ENCODE results near the gene GSC2. TPM values are rescaled to one million over a fixed set of nuclear protein-coding genes. Genes with fewer than 3 reads are reported as not detected.

GSC2 gene
- total and polyA plus RNA-seq, 2 of the 8 experiments (the other 6 are each of a cell fraction or from before 2014, with no cell fraction given), result 0.17 to 0.48 TPM

- no peak overlapping the region for H3K14ac ChIP-seq (ENCODE audit: insufficient read length)
- WGBS, 2 experiments (ENCODE audit: extremely low coverage in 1 of 2, insufficient coverage in 1 of 2, insufficient read length in 1 of 2, insufficient replicate concordance in 2 of 2, low coverage in 1 of 2, low lambda C conversion rate in 2 of 2, missing lambda C conversion rate in 1 of 2), result 88% methylated on average over 12 of the region's 12 CpGs; no CpG with 5 or more reads in 1 of the 2 experiments
- H2AK5ac ChIP-seq (ENCODE audit: low read depth, low read length), result no peak overlapping the region
- no peak overlapping the region for H3K9ac ChIP-seq (replicated peaks in 1 of 4; ENCODE audit: extremely low read depth in 1 of 4, low read depth in 3 of 4, low read length in 3 of 4)
- H3K27me3 ChIP-seq (replicated peaks in 1 of 4; ENCODE audit: control insufficient read depth in 3 of 4, extremely low read depth in 1 of 4, insufficient read depth in 3 of 4, low read length in 3 of 4), result no peaks in the 10 kb centered on the region
- H3K4ac ChIP-seq (replicated peaks; ENCODE audit: insufficient read length, low read depth, low read length), result no peak overlapping the region
- CTCF ChIA-PET (ENCODE audit: partially characterized antibody), result interaction anchor here (0.6 to 3.3 kb wide), 5 partner anchors 8 to 292 kb away, joined by 3 to 8 read pairs (median 4); no protein-coding TSS in a partner anchor
- no peak overlapping the region for H3K4me2 ChIP-seq (ENCODE audit: insufficient read depth in 1 of 2, low read depth in 2 of 2, low read length in 2 of 2)
- no peaks in the 10 kb centered on the region for H3K9me3 ChIP-seq (ENCODE audit: insufficient read depth in 2 of 2, low read depth in 1 of 2, low read length in 1 of 2)
- no peak overlapping the region for H2BK5ac ChIP-seq (ENCODE audit: low read depth, low read length)
- H4K8ac ChIP-seq (ENCODE audit: extremely low read depth, insufficient read depth, low read length), result no peak overlapping the region; the same call in 1 of the 2 replicates
- H2BK120ac ChIP-seq (replicated peaks; ENCODE audit: low read depth, low read length), result no peak overlapping the region
- H2BK12ac ChIP-seq (ENCODE audit: low read depth, low read length), result no peak overlapping the region
- H4K20me1 ChIP-seq (replicated peaks in 1 of 2; ENCODE audit: control insufficient read depth in 1 of 2, insufficient read depth in 2 of 2, low read length in 2 of 2), result peaks cover 0 to 6% of the 10 kb centered on the region in 2 experiments
- H3K36me3 ChIP-seq (ENCODE audit: control insufficient read depth in 2 of 4, insufficient read depth in 4 of 4, low read length in 3 of 4), result peaks cover 0 to 1% (median 0%) of the 10 kb centered on the region in 4 experiments; a peak in 1 of 8 replicates
- DNase-seq (ENCODE audit: low read depth in 1 of 2, low spot score in 2 of 2) (no peak), FAIRE-seq (no peak)
- no peak overlapping the region for H4K5ac ChIP-seq (ENCODE audit: insufficient read length, low read depth, low read length)
- no peak overlapping the region for H3K56ac ChIP-seq (replicated peaks; ENCODE audit: insufficient read length, low read depth, low read length)
- no peak overlapping the region for H2AFZ ChIP-seq (ENCODE audit: low read length)
- no peak overlapping the region for H3K4me3 ChIP-seq (ENCODE audit: extremely low read depth in 1 of 4, insufficient read depth in 2 of 4, low read depth in 3 of 4, low read length in 4 of 4)
- H2BK15ac ChIP-seq (ENCODE audit: low read length), result no peak overlapping the region
- H3K79me1 ChIP-seq (ENCODE audit: low read depth, low read length), result no peaks in the 10 kb centered on the region
- no peak for TF ChIP-seq RNF2 (IDR thresholded peaks at IDR 0.05; ENCODE audit: borderline replicate concordance, low read depth, low read length, missing control alignments, poor library complexity, severe bottlenecking)
- no peak for TF ChIP-seq CTCF (IDR thresholded peaks at IDR 0.05; ENCODE audit: control extremely low read depth in 1 of 3, insufficient read depth in 1 of 3, low read depth in 1 of 3, low read length in 3 of 3)
- no peak for TF ChIP-seq TEAD4 (IDR thresholded peaks at IDR 0.05; ENCODE audit: low read depth, low read length)
- TF ChIP-seq GABPA (IDR thresholded peaks at IDR 0.05; ENCODE audit: borderline replicate concordance, insufficient read depth, low read length), result no peak
- TF ChIP-seq YY1 (IDR thresholded peaks at IDR 0.05; ENCODE audit: low read depth, low read length), result no peak
- TF ChIP-seq PHF8 (conservative IDR thresholded peaks at IDR 0.05; ENCODE audit: low read depth, low read length), result no peak
- H2BK20ac ChIP-seq (ENCODE audit: low read length), result no peak overlapping the region
- no peak overlapping the region for H3K27ac ChIP-seq (ENCODE audit: low read depth, low read length)
- peaks cover 0 to 5% of the 10 kb centered on the region in 2 experiments; a peak in 1 of 4 replicates for H3K79me2 ChIP-seq (ENCODE audit: control insufficient read depth in 1 of 2, insufficient read depth in 2 of 2, low read length in 2 of 2)
- H3K18ac ChIP-seq (ENCODE audit: extremely low read depth, low read length), result no peak overlapping the region
- no peak overlapping the region for H3K23ac ChIP-seq (ENCODE audit: insufficient read length)
- peaks cover 0 to 9% (median 3%) of the 10 kb centered on the region in 4 experiments; a peak in 4 of 7 replicates for H3K4me1 ChIP-seq (replicated peaks in 1 of 4; ENCODE audit: control insufficient read depth in 3 of 4, insufficient read depth in 4 of 4, low read length in 3 of 4)
- peaks cover 7% of the 10 kb centered on the region; the same call in 1 of the 2 replicates for H3K23me2 ChIP-seq (ENCODE audit: low read depth, low read length)
- no peak overlapping the region for H4K91ac ChIP-seq (replicated peaks; ENCODE audit: insufficient read length, low read length)
- POLR2A ChIA-PET (ENCODE audit: partially characterized antibody), result interaction anchor here (3.5 kb wide), 1 partner anchor 8 kb away, joined by 15 read pairs; no protein-coding TSS in a partner anchor
These were observed 31.8 kb upstream of the GSC2 start for GRCh38 chr22:19181786-19182471.

All from H1 (cell line).